ENCODE data around the gene TREM1.

GRCh38 chr6:41302638-41303037, 16.2 kb upstream of the TREM1 start:
- TF ChIP-seq POLR2A (IDR thresholded peaks at IDR 0.05; ENCODE audit: low read depth, low read length) = no peak
- no peak for TF ChIP-seq FOS (IDR thresholded peaks at IDR 0.05; ENCODE audit: borderline replicate concordance, insufficient read depth, low read length)

Measured in endothelial cell of umbilical vein (primary cell).